Stimulated activated CD8-positive, alpha-beta memory T cell treated with anti-CD3 and anti-CD28 coated beads, Interleukin-15, amount 100 ng/mL, for 1 hour (primary cell): ENCODE results near the gene ABCG4.
"Not testable (repeated sequence)": the region's sequence is repeated elsewhere in the genome, so short reads cannot be mapped to it uniquely, and the experiment has no call there.

ENCODE experiments used
- DNase-seq: peaks from one replicate; pipeline ENCODE4 v3.0.0-alpha.2; 2020; ENCODE audit warnings: low read depth

Gene ABCG4

GRCh38 chr11:119116235-119116594, 32.6 kb upstream of the ABCG4 start:
- DNase-seq, result no peak

DNA sequence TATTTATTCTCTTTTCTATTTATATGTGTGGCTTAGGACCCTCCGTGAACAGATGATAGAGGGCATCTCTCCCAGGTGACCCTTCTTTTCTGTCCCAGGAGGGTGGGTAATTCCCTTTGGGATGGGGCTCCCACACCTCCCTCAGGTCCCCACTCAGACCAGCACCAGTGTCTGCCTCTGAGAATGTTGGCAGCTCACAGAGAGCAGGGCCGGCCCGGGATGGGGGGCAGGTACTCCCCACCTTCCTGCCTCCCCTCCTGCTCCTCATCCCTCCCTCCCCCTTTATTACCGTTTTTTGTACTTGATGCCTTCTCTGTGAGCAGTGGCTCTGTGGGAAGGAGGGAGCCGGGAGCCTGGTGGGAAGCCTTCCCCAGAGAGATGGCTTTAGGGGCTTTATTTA, 32.3 kb upstream of the ABCG4 start:
- DNase-seq, result no peak

GRCh38 chr11:119117004-119117706, 31.7 kb upstream of the ABCG4 start:
- DNase-seq, result no peak

- DNase-seq, result no peak
Observed at GRCh38 chr11:119118227-119118626, 30.6 kb upstream of the ABCG4 start.

- DNase-seq, result no peak
Observed at GRCh38 chr11:119118946-119119345, 29.9 kb upstream of the ABCG4 start.

DNA sequence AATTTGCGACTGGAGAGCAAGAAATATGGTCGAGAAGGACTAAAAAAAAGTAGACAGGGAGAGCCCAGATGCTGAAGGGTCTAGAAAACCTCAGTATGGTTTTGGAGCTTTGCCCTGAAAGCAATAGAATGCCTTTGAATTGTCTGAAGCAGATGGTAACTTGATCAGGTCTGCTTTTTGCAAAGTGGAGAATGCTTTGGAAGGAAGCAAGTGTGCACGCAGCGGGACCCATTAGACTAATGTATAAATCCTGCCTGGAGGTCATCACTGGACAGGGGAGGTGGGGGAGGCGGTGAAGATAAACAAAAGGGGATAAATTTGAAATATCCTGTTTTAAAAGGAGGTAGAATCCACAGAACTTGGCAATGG, 28.2 kb upstream of the ABCG4 start:
- DNase-seq, result no peak

GRCh38 chr11:119121008-119121810, 27.6 kb upstream of the ABCG4 start, which contains the start of gene HINFP:
Gene HINFP (plus strand): TSS chr11:119121580. CDS start chr11:119126945, 5,365 bp downstream.
- peak; percentile 100 for DNase-seq

GRCh38 chr11:119121811-119122124, 27.1 kb upstream of the ABCG4 start:
- DNase-seq, result no peak

GRCh38 chr11:119125821-119126220, 23.0 kb upstream of the ABCG4 start:
- no peak for DNase-seq

- DNase-seq, result no peak
Observed at GRCh38 chr11:119126675-119127268, 22.1 kb upstream of the ABCG4 start.

GRCh38 chr11:119130662-119131061, 18.2 kb upstream of the ABCG4 start:
- no peak for DNase-seq

DNA sequence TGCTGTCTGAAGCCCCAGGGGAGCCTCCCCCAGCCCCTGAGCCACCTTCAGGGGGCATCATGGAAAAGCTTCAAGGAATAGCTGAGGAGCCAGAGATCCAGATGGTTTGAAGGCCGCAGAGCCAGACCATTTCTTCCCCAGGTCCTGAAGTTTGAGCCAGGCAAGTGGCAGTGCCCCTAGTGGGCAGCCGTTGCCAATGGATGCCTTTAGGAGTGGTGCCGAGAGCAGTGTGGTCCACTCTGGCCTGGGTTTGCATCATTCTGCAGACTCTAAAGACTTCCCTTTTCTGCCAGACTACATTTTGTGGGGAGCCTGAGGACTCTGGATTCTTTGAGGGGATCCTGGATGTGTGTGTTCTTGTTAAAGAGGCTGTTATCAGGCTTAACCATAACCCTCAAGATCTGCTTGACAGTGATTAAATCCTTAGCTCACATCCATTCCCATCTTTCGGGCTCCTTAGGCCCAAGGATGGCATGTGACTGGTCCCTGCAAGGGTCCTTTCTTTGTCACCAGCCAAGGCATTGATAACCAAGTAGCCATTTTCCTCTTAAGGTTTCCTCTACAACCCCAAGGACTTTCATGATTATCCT, 14.4 kb upstream of the ABCG4 start:
- DNase-seq, result no peak

- not testable (repeated sequence) for DNase-seq
Observed at GRCh38 chr11:119139276-119139675, 9.6 kb upstream of the ABCG4 start.

DNA sequence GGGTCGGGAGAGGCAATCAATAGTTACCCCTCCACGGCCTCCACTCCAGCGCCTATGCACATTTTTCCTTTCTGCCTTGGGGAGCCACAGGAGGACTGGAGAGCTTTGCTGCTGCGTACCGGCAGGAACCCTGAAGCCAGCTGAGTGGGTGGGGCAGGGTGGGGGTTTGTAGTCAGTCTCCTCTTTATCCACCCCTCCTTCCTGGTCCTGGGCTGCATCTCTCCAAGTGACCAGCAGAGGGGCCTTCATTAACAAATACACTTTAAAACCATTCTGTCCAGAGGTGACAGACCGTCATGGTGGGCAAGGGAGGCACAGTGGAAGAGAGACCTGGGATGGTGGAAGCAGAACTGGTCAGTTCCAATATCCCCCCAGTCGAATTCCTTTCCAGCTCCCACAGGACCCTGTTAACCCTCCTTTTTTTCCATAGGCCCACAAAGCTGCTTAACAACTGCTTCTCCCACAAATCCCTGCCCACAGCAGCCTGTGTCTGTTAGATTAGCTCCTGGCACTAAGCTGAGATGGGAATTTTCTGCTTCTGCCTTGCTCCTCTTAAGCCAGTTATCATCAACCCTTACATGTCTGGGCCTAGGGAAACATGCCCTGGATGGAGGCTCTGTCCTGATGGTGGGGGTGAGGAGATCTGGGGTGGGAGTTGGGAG, 3.9 kb upstream of the ABCG4 start:
- DNase-seq, result no peak

- no peak for DNase-seq
Observed at GRCh38 chr11:119145551-119145950, 3.3 kb upstream of the ABCG4 start.

DNA sequence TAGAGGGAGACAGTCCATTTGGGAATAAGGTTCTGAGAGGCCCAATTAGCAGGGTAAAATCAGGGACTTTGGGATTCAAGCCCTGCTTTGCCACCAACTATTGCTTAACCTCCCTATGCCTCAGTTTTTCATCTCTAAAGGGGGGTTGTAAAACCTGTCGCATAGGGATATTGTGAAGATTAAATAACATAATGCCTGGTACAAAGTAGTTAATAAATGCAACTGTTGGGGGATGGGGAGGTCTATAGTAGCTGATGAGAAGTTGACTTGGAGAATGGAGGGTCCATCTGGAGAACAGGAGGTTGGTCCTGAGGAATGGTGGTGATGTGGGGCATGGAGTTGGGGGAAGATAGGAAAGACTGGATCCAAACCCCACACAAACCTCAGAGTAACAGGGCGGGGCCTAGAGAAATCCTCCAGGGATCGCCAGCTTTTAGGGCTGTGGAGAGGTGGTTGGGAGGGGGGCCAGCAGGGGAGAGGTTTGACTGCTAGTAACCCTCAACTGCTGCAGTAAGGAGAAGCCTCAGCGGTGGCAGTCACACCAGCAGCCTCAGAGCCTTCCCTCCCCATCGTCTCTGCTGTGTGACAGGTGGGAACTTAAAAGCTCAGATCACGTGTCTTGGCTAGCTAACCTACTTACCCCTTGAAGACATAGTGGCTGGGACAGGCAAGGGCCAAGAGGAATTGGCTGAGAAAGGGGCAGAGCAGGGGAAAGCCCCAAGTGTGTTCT, 1.1 kb upstream of the ABCG4 start:
- no peak for DNase-seq

GRCh38 chr11:119148720-119149017, 183 bp upstream of the ABCG4 start:
- no peak for DNase-seq

GRCh38 chr11:119149786-119150275, 979 bp downstream of the ABCG4 start:
- no peak for DNase-seq

DNA sequence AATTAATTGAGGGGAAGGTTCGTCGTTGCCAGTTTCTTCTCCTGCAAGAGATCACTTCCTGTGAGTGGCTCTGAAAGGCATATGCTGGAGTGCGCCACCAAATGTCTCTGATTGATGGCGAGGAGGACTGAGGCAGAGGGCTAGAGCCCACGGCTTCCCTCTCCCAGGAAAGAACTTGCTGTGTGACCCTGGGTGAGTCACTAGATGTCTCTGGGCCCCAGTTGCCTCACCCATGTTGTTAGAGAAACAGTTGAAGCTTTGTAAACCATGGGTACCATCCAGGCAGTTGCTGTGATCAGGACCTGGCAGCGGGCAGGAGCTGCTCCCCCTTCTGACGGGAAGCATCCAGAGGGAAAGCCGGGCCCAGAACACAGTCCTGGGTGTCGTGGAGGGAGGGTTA, 3.2 kb downstream of the ABCG4 start:
- no peak for DNase-seq

GRCh38 chr11:119152604-119153003, 3.8 kb downstream of the ABCG4 start:
- DNase-seq, result no peak

- DNase-seq, result no peak
Observed at GRCh38 chr11:119153049-119153818, 4.4 kb downstream of the ABCG4 start.
